ENCODE data around the gene IL31RA. TPM values are rescaled to one million over a fixed set of nuclear protein-coding genes. Genes with fewer than 3 reads are reported as not detected.

Gene IL31RA
- total RNA-seq, 1 donor from 2014 or later: not detected

GRCh38 chr5:55929020-55929799, 78.1 kb downstream of the IL31RA start:
- no peak for DNase-seq (ENCODE audit: low read depth, low spot score)
- H3K9me3 Mint-ChIP-seq: no peaks in the 10 kb centered on the region
- no peaks in the 10 kb centered on the region for H3K4me1 Mint-ChIP-seq
- H3K4me3 Mint-ChIP-seq: no peak overlapping the region
- TF ChIP-seq CTCF (conservative IDR thresholded peaks at IDR 0.05): no peak
- H3K36me3 Mint-ChIP-seq (ENCODE audit: low read depth): no peaks in the 10 kb centered on the region
- H3K27ac Mint-ChIP-seq (ENCODE audit: unreplicated experiment): no peak overlapping the region
- no peaks in the 10 kb centered on the region for H3K27me3 Mint-ChIP-seq (ENCODE audit: low read depth)

DNA sequence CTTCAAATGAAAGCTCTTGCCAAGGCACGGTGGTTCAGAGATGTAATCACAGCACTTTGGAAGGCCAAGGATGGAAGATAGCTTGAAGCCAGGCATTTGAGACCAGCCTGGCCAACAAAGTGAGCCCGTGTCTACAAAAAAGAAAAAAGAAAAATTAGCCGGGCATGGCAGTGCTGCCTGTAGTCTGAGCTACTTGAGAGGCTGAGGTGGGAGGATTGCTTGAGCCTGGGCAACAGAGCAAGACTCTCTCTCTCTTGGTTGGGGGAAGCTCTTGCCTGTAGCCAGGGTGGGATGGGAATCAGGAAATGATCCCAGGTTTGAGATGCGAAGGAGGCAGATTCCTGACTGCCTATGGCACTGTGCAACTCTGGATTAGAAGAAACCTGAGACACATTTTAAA, 81.5 kb downstream of the IL31RA start:
- Mint-ChIP-seq H3K9me3 (no peaks in the 10 kb centered on the region), H3K4me3 (no peak overlapping the region), H3K27ac (ENCODE audit: unreplicated experiment) (no peak overlapping the region), H3K4me1 (no peaks in the 10 kb centered on the region), H3K27me3 (ENCODE audit: low read depth) (no peaks in the 10 kb centered on the region), H3K36me3 (ENCODE audit: low read depth) (no peaks in the 10 kb centered on the region)
- DNase-seq (ENCODE audit: low read depth, low spot score): no peak
- no peak for TF ChIP-seq CTCF (conservative IDR thresholded peaks at IDR 0.05)

GRCh38 chr5:55933377-55934114, 82.4 kb downstream of the IL31RA start:
- Mint-ChIP-seq H3K27me3 (ENCODE audit: low read depth) (no peaks in the 10 kb centered on the region), H3K36me3 (ENCODE audit: low read depth) (no peaks in the 10 kb centered on the region), H3K4me3 (no peak overlapping the region), H3K4me1 (no peaks in the 10 kb centered on the region), H3K27ac (ENCODE audit: unreplicated experiment) (peak overlapping the region; percentile 40), H3K9me3 (no peaks in the 10 kb centered on the region)
- TF ChIP-seq CTCF (conservative IDR thresholded peaks at IDR 0.05): no peak
- no peak for DNase-seq (ENCODE audit: low read depth, low spot score)

- Mint-ChIP-seq H3K4me1 (no peaks in the 10 kb centered on the region), H3K9me3 (no peaks in the 10 kb centered on the region), H3K27ac (ENCODE audit: unreplicated experiment) (no peak overlapping the region), H3K27me3 (ENCODE audit: low read depth) (no peaks in the 10 kb centered on the region), H3K4me3 (no peak overlapping the region), H3K36me3 (ENCODE audit: low read depth) (no peaks in the 10 kb centered on the region)
- DNase-seq (ENCODE audit: low read depth, low spot score): no peak
- TF ChIP-seq CTCF (conservative IDR thresholded peaks at IDR 0.05): no peak
Observed at GRCh38 chr5:55934115-55934613, 83.0 kb downstream of the IL31RA start.

DNA sequence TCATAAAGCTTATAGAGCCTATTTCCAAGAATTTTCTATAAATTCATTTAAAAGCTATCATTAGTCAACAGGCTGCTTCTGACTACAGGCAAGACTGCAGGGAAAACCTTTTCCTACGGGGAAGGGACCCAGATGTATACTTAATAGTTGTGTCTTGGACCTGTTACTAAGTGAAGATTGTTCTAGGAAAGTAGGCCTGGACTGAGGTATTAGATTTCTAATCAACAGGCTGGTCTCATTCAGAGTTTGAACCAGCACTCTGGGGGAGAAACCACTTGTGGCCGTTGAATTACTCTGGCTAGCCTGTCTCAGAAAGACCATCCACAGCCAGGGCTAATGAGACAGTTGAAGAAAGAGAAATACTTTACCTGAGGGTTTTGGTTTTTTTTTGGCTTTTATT, 83.6 kb downstream of the IL31RA start:
- TF ChIP-seq CTCF (conservative IDR thresholded peaks at IDR 0.05): no peak
- Mint-ChIP-seq H3K27me3 (ENCODE audit: low read depth) (no peaks in the 10 kb centered on the region), H3K36me3 (ENCODE audit: low read depth) (no peaks in the 10 kb centered on the region), H3K9me3 (no peaks in the 10 kb centered on the region), H3K27ac (ENCODE audit: unreplicated experiment) (no peak overlapping the region), H3K4me1 (no peaks in the 10 kb centered on the region), H3K4me3 (no peak overlapping the region)
- DNase-seq (ENCODE audit: low read depth, low spot score): no peak

Data from neural crest cell (in vitro differentiated cells).